ENCODE results near the gene PTPRO.

DNA sequence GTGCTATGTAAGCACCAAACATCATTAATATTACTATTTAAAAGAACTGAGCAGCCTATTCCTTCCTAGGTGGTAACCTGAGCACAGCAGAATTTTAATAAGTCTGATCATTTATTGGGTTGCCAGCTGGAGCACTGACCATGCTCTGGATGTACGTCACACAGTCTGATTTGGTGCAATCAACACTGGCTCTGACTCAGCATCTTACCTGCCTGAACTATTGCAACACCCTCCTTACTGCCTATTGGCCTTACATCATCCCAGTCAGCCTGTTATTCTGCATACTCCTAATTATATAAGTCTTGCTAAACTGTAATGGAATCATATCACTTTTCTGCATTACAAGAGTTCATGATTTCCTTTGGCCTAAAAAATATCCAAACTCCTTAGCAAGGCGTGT is 149.7 kb downstream of the PTPRO start:
- TF ChIP-seq, protein P1, sequence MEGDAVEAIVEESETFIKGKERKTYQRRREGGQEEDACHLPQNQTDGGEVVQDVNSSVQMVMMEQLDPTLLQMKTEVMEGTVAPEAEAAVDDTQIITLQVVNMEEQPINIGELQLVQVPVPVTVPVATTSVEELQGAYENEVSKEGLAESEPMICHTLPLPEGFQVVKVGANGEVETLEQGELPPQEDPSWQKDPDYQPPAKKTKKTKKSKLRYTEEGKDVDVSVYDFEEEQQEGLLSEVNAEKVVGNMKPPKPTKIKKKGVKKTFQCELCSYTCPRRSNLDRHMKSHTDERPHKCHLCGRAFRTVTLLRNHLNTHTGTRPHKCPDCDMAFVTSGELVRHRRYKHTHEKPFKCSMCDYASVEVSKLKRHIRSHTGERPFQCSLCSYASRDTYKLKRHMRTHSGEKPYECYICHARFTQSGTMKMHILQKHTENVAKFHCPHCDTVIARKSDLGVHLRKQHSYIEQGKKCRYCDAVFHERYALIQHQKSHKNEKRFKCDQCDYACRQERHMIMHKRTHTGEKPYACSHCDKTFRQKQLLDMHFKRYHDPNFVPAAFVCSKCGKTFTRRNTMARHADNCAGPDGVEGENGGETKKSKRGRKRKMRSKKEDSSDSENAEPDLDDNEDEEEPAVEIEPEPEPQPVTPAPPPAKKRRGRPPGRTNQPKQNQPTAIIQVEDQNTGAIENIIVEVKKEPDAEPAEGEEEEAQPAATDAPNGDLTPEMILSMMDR (IDR thresholded peaks at IDR 0.05): no peak
- no peak for TF ChIP-seq POLR2A (IDR thresholded peaks at IDR 0.05)
- TF ChIP-seq POLR2AphosphoS5 (IDR thresholded peaks at IDR 0.05): no peak
